Measurements from ENCODE around the gene IL1R2. TPM values are rescaled to one million over a fixed set of nuclear protein-coding genes. Genes with fewer than 3 reads are reported as not detected.

Gene IL1R2
- total and polyA plus RNA-seq, 2 experiments from 2014 or later: 0.22 to 1.2 TPM

DNA sequence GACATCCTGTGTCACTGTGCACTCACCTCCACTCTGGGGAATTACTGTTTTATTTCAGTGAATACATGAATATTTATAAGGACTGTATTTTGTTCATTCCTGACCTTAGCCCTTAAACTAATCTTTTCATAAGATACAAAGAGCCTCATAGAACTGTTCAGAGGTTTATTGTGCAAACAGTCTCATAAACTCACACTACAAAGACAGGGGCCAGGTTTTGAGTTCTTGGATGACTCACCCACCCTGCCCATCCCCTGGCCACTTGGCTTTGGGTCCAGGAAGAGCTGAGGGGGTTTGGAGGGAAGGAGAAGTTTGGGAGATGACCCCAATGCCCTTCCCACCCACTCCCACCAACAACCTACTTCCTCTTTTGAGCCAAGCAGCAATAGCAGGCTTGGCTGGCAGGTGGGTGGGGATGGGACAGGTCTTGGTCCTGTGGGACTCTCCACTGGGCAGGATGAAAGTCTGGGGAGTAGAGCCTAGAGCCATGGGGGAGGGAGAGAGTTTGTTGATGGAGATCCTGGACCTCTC, 43.1 kb upstream of the IL1R2 start:
- Histone ChIP-seq H2AFZ (no peak overlapping the region), H3K36me3 (ENCODE audit: low read depth) (no peaks in the 10 kb centered on the region), H3K27me3 (replicated peaks; ENCODE audit: insufficient read depth) (no peaks in the 10 kb centered on the region), H3K4me3 (no peak overlapping the region), H3K9me3 (ENCODE audit: low read depth) (no peaks in the 10 kb centered on the region), H3K9ac (no peak overlapping the region), H3K4me2 (ENCODE audit: unreplicated experiment) (no peak overlapping the region), H3K9me2 (ENCODE audit: insufficient read depth) (no peaks in the 10 kb centered on the region), H3F3A (ENCODE audit: insufficient read depth) (no peaks in the 10 kb centered on the region), H3K79me2 (ENCODE audit: insufficient read depth) (no peaks in the 10 kb centered on the region), H3K27ac (no peak overlapping the region), H4K20me1 (ENCODE audit: insufficient read depth) (no peaks in the 10 kb centered on the region), H3K4me1 (ENCODE audit: insufficient read depth) (no peaks in the 10 kb centered on the region)
- TF ChIP-seq EZH2phosphoT487 (IDR thresholded peaks at IDR 0.05; ENCODE audit: insufficient read depth, low read depth) (no peak), EZH2 (IDR thresholded peaks at IDR 0.05; ENCODE audit: insufficient read depth, poor library complexity, severe bottlenecking) (no peak)
- no peak for DNase-seq
- in situ Hi-C loops (cut with MboI): no loop called here

GRCh38 chr2:101949304-101949703, 42.5 kb upstream of the IL1R2 start:
- WGBS, 2 experiments (ENCODE audit: low coverage in 1 of 2, low lambda C conversion rate in 2 of 2, missing lambda C conversion rate in 2 of 2): 54 to 56% methylated on average over 1 of the region's 1 CpG
- Histone ChIP-seq H3K27me3 (replicated peaks; ENCODE audit: insufficient read depth) (no peaks in the 10 kb centered on the region), H3K4me2 (ENCODE audit: unreplicated experiment) (no peak overlapping the region), H3K4me1 (ENCODE audit: insufficient read depth) (no peaks in the 10 kb centered on the region), H3F3A (ENCODE audit: insufficient read depth) (no peaks in the 10 kb centered on the region), H2AFZ (no peak overlapping the region), H3K9me3 (ENCODE audit: low read depth) (no peaks in the 10 kb centered on the region), H3K9ac (no peak overlapping the region), H3K4me3 (no peak overlapping the region), H3K27ac (no peak overlapping the region), H3K9me2 (ENCODE audit: insufficient read depth) (no peaks in the 10 kb centered on the region), H4K20me1 (ENCODE audit: insufficient read depth) (no peaks in the 10 kb centered on the region), H3K36me3 (ENCODE audit: low read depth) (no peaks in the 10 kb centered on the region), H3K79me2 (ENCODE audit: insufficient read depth) (no peaks in the 10 kb centered on the region)
- in situ Hi-C loops (cut with MboI): no loop called here
- no peak for TF ChIP-seq EZH2phosphoT487 (IDR thresholded peaks at IDR 0.05; ENCODE audit: insufficient read depth, low read depth)
- no peak for TF ChIP-seq EZH2 (IDR thresholded peaks at IDR 0.05; ENCODE audit: insufficient read depth, poor library complexity, severe bottlenecking)
- peak; percentile 45 for DNase-seq

- no peaks in the 10 kb centered on the region for H3K79me2 ChIP-seq (ENCODE audit: insufficient read depth)
- H3K4me1 ChIP-seq (ENCODE audit: insufficient read depth): no peaks in the 10 kb centered on the region
- H2AFZ ChIP-seq: no peak overlapping the region
- peak; percentile 55 for DNase-seq
- H3F3A ChIP-seq (ENCODE audit: insufficient read depth): no peaks in the 10 kb centered on the region
- H3K9me3 ChIP-seq (ENCODE audit: low read depth): no peaks in the 10 kb centered on the region
- in situ Hi-C loops (cut with MboI): no loop called here
- H3K27me3 ChIP-seq (replicated peaks; ENCODE audit: insufficient read depth): no peaks in the 10 kb centered on the region
- no peak overlapping the region for H3K27ac ChIP-seq
- 25% methylated on average over 1 of the region's 1 CpG for WGBS, 2 experiments (ENCODE audit: low coverage in 1 of 2, low lambda C conversion rate in 2 of 2, missing lambda C conversion rate in 2 of 2)
- no peaks in the 10 kb centered on the region for H3K36me3 ChIP-seq (ENCODE audit: low read depth)
- H3K9ac ChIP-seq: no peak overlapping the region
- no peak overlapping the region for H3K4me3 ChIP-seq
- no peaks in the 10 kb centered on the region for H4K20me1 ChIP-seq (ENCODE audit: insufficient read depth)
- H3K4me2 ChIP-seq (ENCODE audit: unreplicated experiment): no peak overlapping the region
- no peaks in the 10 kb centered on the region for H3K9me2 ChIP-seq (ENCODE audit: insufficient read depth)
- TF ChIP-seq EZH2 (IDR thresholded peaks at IDR 0.05; ENCODE audit: insufficient read depth, poor library complexity, severe bottlenecking) (no peak), EZH2phosphoT487 (IDR thresholded peaks at IDR 0.05; ENCODE audit: insufficient read depth, low read depth) (no peak)
Measured at GRCh38 chr2:101951296-101951695, 40.5 kb upstream of the IL1R2 start.

- Histone ChIP-seq H3K9ac (no peak overlapping the region), H3K4me2 (ENCODE audit: unreplicated experiment) (no peak overlapping the region), H3K36me3 (ENCODE audit: low read depth) (no peaks in the 10 kb centered on the region), H3K27ac (no peak overlapping the region), H3K4me1 (ENCODE audit: insufficient read depth) (peaks cover 8% of the 10 kb centered on the region), H3K9me2 (ENCODE audit: insufficient read depth) (no peaks in the 10 kb centered on the region), H3F3A (ENCODE audit: insufficient read depth) (peaks cover 11% of the 10 kb centered on the region; the same call in 1 of the 2 replicates), H3K79me2 (ENCODE audit: insufficient read depth) (no peaks in the 10 kb centered on the region), H3K9me3 (ENCODE audit: low read depth) (no peaks in the 10 kb centered on the region), H4K20me1 (ENCODE audit: insufficient read depth) (no peaks in the 10 kb centered on the region), H2AFZ (no peak overlapping the region), H3K27me3 (replicated peaks; ENCODE audit: insufficient read depth) (no peaks in the 10 kb centered on the region), H3K4me3 (no peak overlapping the region)
- WGBS, 2 experiments (ENCODE audit: low coverage in 1 of 2, low lambda C conversion rate in 2 of 2, missing lambda C conversion rate in 2 of 2): 95 to 100% methylated on average over 1 of the region's 1 CpG
- in situ Hi-C loops (cut with MboI): no loop called here
- no peak for DNase-seq
- no peak for TF ChIP-seq EZH2phosphoT487 (IDR thresholded peaks at IDR 0.05; ENCODE audit: insufficient read depth, low read depth)
- no peak for TF ChIP-seq EZH2 (IDR thresholded peaks at IDR 0.05; ENCODE audit: insufficient read depth, poor library complexity, severe bottlenecking)
Measured at GRCh38 chr2:101952551-101952950, 39.2 kb upstream of the IL1R2 start.
